Thymus (tissue), 11 donors: Measurements from ENCODE around the gene CLEC11A. TPM values are rescaled to one million over a fixed set of nuclear protein-coding genes. Genes with fewer than 3 reads are reported as not detected.
A peak's percentile ranks its signal among the peaks of the same experiment; 100 is the strongest.
"Not testable (repeated sequence)": the region's sequence is repeated elsewhere in the genome, so short reads cannot be mapped to it uniquely, and the experiment has no call there.

Source experiments
- DNase-seq, 9 donors: peaks; one replicate each; pipeline ENCODE4 v3.0.0-alpha.2; 2013; ENCODE audit warnings: low spot score in 9 of 9, low read depth in 6 of 9, missing footprints in 1 of 9
- H3K27ac ChIP-seq, 2 donors: one replicate each; pipeline ENCODE4 v1.5.1; 2013; ENCODE audit warnings: control low read depth in 1 of 2, low read depth in 1 of 2, low read length in 1 of 2, mild to moderate bottlenecking in 1 of 2, moderate library complexity in 1 of 2
- H3K27me3 ChIP-seq, 2 donors: one replicate each; pipeline ENCODE4 v1.5.1; 2013; ENCODE audit warnings: low read length in 1 of 2; ENCODE audit not compliant: control insufficient read depth in 2 of 2, insufficient read depth in 1 of 2
- H3K36me3 ChIP-seq, 2 donors: one replicate each; pipeline ENCODE4 v1.5.1; 2013; ENCODE audit warnings: low read length in 1 of 2, mild to moderate bottlenecking in 1 of 2, moderate library complexity in 1 of 2; ENCODE audit not compliant: control insufficient read depth in 2 of 2, insufficient read depth in 2 of 2
- H3K4me1 ChIP-seq, 2 donors: one replicate each; pipeline ENCODE4 v1.5.1; 2013; ENCODE audit warnings: low read length in 2 of 2; ENCODE audit not compliant: control insufficient read depth in 2 of 2, insufficient read depth in 2 of 2
- H3K4me3 ChIP-seq, 2 donors: one replicate each; pipeline ENCODE4 v1.5.1; 2013; ENCODE audit warnings: low read length in 2 of 2, control low read depth in 1 of 2, mild to moderate bottlenecking in 1 of 2
- H3K9me3 ChIP-seq, 2 donors: one replicate each; pipeline ENCODE4 v1.5.1; 2013; ENCODE audit warnings: low read length in 1 of 2, mild to moderate bottlenecking in 1 of 2; ENCODE audit not compliant: control insufficient read depth in 2 of 2, insufficient read depth in 1 of 2
- WGBS: extraction: QIAGEN DNeasy Blood & Tissue Kit; methylation state at CpG from one replicate; pipeline ENCODE4 v1.1.7; 2013; 5-methylcytosine and 5-hydroxymethylcytosine counted together
- polyA plus RNA-seq: library from polyadenylated mRNA; stranded (reverse); fragments of 200-250 nt; gene quantifications from one replicate; pipeline ENCODE4 v1.2.3, GENCODE V29; 2013
- total RNA-seq: library from RNA; stranded (reverse); fragments of 120-200 nt; gene quantifications from one replicate; pipeline ENCODE4 v1.2.4, GENCODE V29; 2013
- donor health status: healthy.

The CLEC11A gene
- total and polyA plus RNA-seq, 2 donors = 10.5 to 10.7 TPM

- Histone ChIP-seq H3K27me3 (peaks cover 3 to 12% of the 10 kb centered on the region in 2 donors), H3K36me3 (no peaks in the 10 kb centered on the region), H3K27ac (no peak overlapping the region), H3K9me3 (no peaks in the 10 kb centered on the region), H3K4me3 (no peak overlapping the region), H3K4me1 (no peaks in the 10 kb centered on the region)
- peak in 3 of 9 donors; percentile 17 to 46 (median 21) for DNase-seq
- 58% methylated on average over 2 of the region's 2 CpGs for WGBS
Measured at GRCh38 chr19:50772476-50772875, 49.3 kb downstream of the CLEC11A start.

DNA sequence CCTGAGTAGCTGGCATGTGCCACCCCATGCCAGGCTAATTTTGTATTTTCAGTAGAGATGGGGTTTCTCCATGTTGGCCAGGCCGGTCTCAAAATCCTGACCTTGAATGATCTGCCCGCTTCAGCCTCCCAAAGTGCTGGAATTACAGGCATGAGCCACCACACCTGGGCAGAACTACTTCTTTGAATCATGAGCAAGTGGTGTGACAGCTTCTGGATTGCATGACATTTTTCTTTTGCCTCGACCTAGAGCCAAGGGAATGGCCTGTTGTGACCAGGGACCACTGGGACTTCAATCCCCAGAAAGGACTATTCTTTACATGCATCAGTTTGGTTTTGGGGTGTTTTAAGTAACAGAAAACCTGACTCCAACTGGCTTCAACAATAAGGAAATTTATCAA is 49.7 kb downstream of the CLEC11A start:
- H3K36me3 ChIP-seq, H3K9me3 ChIP-seq, H3K4me3 ChIP-seq, DNase-seq, H3K27ac ChIP-seq, H3K4me1 ChIP-seq: not testable (repeated sequence)
- peaks cover 3 to 16% of the 10 kb centered on the region in 2 donors for H3K27me3 ChIP-seq
- 91% methylated on average over 3 of the region's 3 CpGs for WGBS

GRCh38 chr19:50773454-50773853 is 50.3 kb downstream of the CLEC11A start:
- not testable (repeated sequence) for H3K4me1 ChIP-seq, DNase-seq, H3K27ac ChIP-seq, H3K36me3 ChIP-seq, H3K4me3 ChIP-seq, H3K9me3 ChIP-seq
- H3K27me3 ChIP-seq = peaks cover 7 to 22% of the 10 kb centered on the region in 2 donors
- 67% methylated on average over 7 of the region's 7 CpGs for WGBS

Other genes with a start within 250 kb of the CLEC11A start
- gene EMC10, start 246.9 kb upstream of the CLEC11A start, total RNA-seq = 49.9 TPM
- 62.6 TPM for gene EMC10, start 246.9 kb upstream of the CLEC11A start, polyA plus RNA-seq
- gene GARIN5A, start 246.5 kb upstream of the CLEC11A start, total RNA-seq = 2.9 TPM
- 3.4 TPM for gene GARIN5A, start 246.5 kb upstream of the CLEC11A start, polyA plus RNA-seq
- gene JOSD2, start 212.2 kb upstream of the CLEC11A start, total RNA-seq = 15.9 TPM
- 51.2 TPM for gene JOSD2, start 212.2 kb upstream of the CLEC11A start, polyA plus RNA-seq
- gene ASPDH, start 209.5 kb upstream of the CLEC11A start, total RNA-seq = 0.57 TPM
- 0.50 TPM for gene ASPDH, start 209.5 kb upstream of the CLEC11A start, polyA plus RNA-seq
- 0.52 TPM for gene LRRC4B, start 154.9 kb upstream of the CLEC11A start, total RNA-seq
- 0.57 TPM for gene LRRC4B, start 154.9 kb upstream of the CLEC11A start, polyA plus RNA-seq
- 0.09 TPM for gene SYT3, start 83.5 kb upstream of the CLEC11A start, total RNA-seq
- gene SYT3, start 83.5 kb upstream of the CLEC11A start, polyA plus RNA-seq = 0.02 TPM
- gene C19orf81, start 73.9 kb upstream of the CLEC11A start, total RNA-seq = 0.61 TPM
- gene C19orf81, start 73.9 kb upstream of the CLEC11A start, polyA plus RNA-seq = not detected
- 1.8 TPM for gene SHANK1, start 3.6 kb upstream of the CLEC11A start, total RNA-seq
- 0.39 TPM for gene SHANK1, start 3.6 kb upstream of the CLEC11A start, polyA plus RNA-seq
- gene GPR32, start 47.1 kb downstream of the CLEC11A start, total RNA-seq = not detected
- gene GPR32, start 47.1 kb downstream of the CLEC11A start, polyA plus RNA-seq = 0.07 TPM
- gene ACP4, start 67.1 kb downstream of the CLEC11A start, total RNA-seq = not detected
- gene ACP4, start 67.1 kb downstream of the CLEC11A start, polyA plus RNA-seq = not detected
- gene KLK1, start 100.4 kb downstream of the CLEC11A start, total RNA-seq = 0.14 TPM
- 1.6 TPM for gene KLK1, start 100.4 kb downstream of the CLEC11A start, polyA plus RNA-seq
- not detected for gene KLK15, start 110.2 kb downstream of the CLEC11A start, total RNA-seq
- 0.11 TPM for gene KLK15, start 110.2 kb downstream of the CLEC11A start, polyA plus RNA-seq
- gene KLK3, start 131.6 kb downstream of the CLEC11A start, total RNA-seq = 0.19 TPM
- 0.96 TPM for gene KLK3, start 131.6 kb downstream of the CLEC11A start, polyA plus RNA-seq
- gene KLK2, start 150.1 kb downstream of the CLEC11A start, total RNA-seq = under 0.01 TPM
- gene KLK2, start 150.1 kb downstream of the CLEC11A start, polyA plus RNA-seq = 0.50 TPM
- gene KLK4, start 188.0 kb downstream of the CLEC11A start, total RNA-seq = not detected
- 0.39 TPM for gene KLK4, start 188.0 kb downstream of the CLEC11A start, polyA plus RNA-seq
- gene KLK5, start 229.7 kb downstream of the CLEC11A start, total RNA-seq = 0.28 TPM
- 1.9 TPM for gene KLK5, start 229.7 kb downstream of the CLEC11A start, polyA plus RNA-seq
- 0.24 TPM for gene KLK6, start 246.2 kb downstream of the CLEC11A start, total RNA-seq
- 7.0 TPM for gene KLK6, start 246.2 kb downstream of the CLEC11A start, polyA plus RNA-seq